Vagina (tissue), 2 donors: ENCODE data around the gene THSD7B.

ENCODE experiments used
- CTCF ChIP-seq, 3 experiments: fragments of 450-650 bp in 2 of 3; fragments of 200-600 bp in 1 of 3; sonication (generic) in 1 of 3; IDR thresholded peaks; one replicate each; pipeline ENCODE4 v1.5.1; 2017 to 2019; ENCODE audit warnings: antibody characterized with exemption in 3 of 3, mild to moderate bottlenecking in 2 of 3, moderate library complexity in 2 of 3
- POLR2A ChIP-seq, 2 donors: fragments of 450-650 bp; IDR thresholded peaks; one replicate each; pipeline ENCODE4 v1.6.1; 2017; ENCODE audit warnings: antibody characterized with exemption in 2 of 2, mild to moderate bottlenecking in 2 of 2, moderate library complexity in 2 of 2

- TF ChIP-seq POLR2A (IDR thresholded peaks at IDR 0.05): no peak
- no peak for TF ChIP-seq CTCF (IDR thresholded peaks at IDR 0.05)
These were observed 443.1 kb downstream of the THSD7B start for GRCh38 chr2:137208431-137208891.
